Activated T-helper 2 cell treated with anti-CD3 and anti-CD28 coated beads, Interferon-gamma antibody, Interleukin-2, Interleukin-4, amounts not matched to agents 10 μg/mL and 5 μg/mL and 100 μg/mL, durations not matched to agents 14 hours and 24 hours and 36 hours (primary cell): Measurements from ENCODE around the gene PIK3CB. TPM values are rescaled to one million over a fixed set of nuclear protein-coding genes. Genes with fewer than 3 reads are reported as not detected.
"Not testable (repeated sequence)": the region's sequence is repeated elsewhere in the genome, so short reads cannot be mapped to it uniquely, and the experiment has no call there.

Experiments used
- DNase-seq: peaks from one replicate; pipeline ENCODE4 v3.0.0; 2021; ENCODE audit warnings: low spot score
- H3K27ac Mint-ChIP-seq: one replicate; pipeline ENCODE4 v1.8.0; 2021; ENCODE audit warnings: mixed read lengths
- H3K27me3 Mint-ChIP-seq: one replicate; pipeline ENCODE4 v1.8.0; 2021; ENCODE audit warnings: low read depth, mixed read lengths
- H3K36me3 Mint-ChIP-seq: one replicate; pipeline ENCODE4 v1.8.0; 2021; ENCODE audit warnings: low read depth, mixed read lengths
- H3K4me1 Mint-ChIP-seq: one replicate; pipeline ENCODE4 v1.8.0; 2021; ENCODE audit warnings: low read depth, mixed read lengths
- H3K4me3 Mint-ChIP-seq: one replicate; pipeline ENCODE4 v1.8.0; 2021; ENCODE audit warnings: low read depth, mild to moderate bottlenecking, moderate library complexity, mixed read lengths
- H3K9me3 Mint-ChIP-seq: one replicate; pipeline ENCODE4 v1.8.0; 2021; ENCODE audit warnings: mixed read lengths
- intact Hi-C: fragments of 100-400 bp; cut with micrococcal nuclease; formaldehyde crosslinking; loops from one replicate; pipeline ENCODE4 v1.15.1; 2023
- total RNA-seq: library from RNA; stranded (reverse); gene quantifications from 2 replicates; pipeline ENCODE4 v1.2.3, GENCODE V29; 2022

Gene PIK3CB
- total RNA-seq, 1 donor from 2014 or later, result 19.2 TPM

DNA sequence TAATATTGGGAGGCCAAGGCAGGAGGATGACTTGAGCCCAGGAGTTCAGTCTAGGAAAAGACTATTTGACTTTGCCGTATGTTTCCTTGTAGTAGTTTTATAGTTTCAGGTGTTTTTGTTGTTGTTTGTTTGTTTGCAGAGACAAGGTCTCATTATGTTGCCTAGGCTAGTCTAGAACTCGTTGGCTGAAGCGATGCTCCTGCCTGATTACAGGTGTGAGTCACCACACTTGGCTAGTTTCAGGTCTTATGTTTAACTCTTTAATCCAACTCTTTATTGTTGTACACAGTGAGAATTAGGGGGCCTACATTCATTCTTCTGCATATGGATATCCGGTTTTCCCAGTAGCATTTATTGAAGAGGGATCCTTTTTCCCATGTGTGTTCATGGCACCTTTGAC is 194.2 kb downstream of the PIK3CB start:
- no peak overlapping the region for H3K27ac Mint-ChIP-seq
- H3K27me3 Mint-ChIP-seq, result no peaks in the 10 kb centered on the region
- no peak for DNase-seq
- intact Hi-C loops, result no loop called here
- no peaks in the 10 kb centered on the region for H3K36me3 Mint-ChIP-seq
- H3K9me3 Mint-ChIP-seq, result peaks cover 25% of the 10 kb centered on the region
- H3K4me3 Mint-ChIP-seq, result no peak overlapping the region
- no peaks in the 10 kb centered on the region for H3K4me1 Mint-ChIP-seq

DNA sequence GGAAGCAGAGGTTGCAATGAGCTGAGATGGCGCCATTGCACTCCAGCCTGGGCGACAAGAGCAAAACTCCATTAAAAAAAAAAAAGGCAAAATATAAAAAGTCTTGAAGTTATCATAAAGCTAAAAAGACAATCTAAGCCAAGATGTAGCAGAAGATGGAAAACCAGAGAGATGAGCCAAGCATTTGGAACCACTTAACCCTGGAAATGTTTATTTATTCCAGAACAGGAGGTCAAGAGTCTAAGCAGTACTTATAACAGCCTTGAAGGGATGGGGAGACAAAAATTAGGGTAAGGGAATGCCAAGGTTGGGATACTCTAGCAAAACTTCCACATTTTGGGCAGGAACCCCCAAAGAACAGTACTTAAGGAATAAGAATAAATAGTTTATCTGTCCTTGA is 196.1 kb downstream of the PIK3CB start:
- no peaks in the 10 kb centered on the region for H3K4me1 Mint-ChIP-seq
- H3K4me3 Mint-ChIP-seq, result no peak overlapping the region
- H3K27ac Mint-ChIP-seq, result no peak overlapping the region
- intact Hi-C loops, result no loop called here
- H3K36me3 Mint-ChIP-seq, result no peaks in the 10 kb centered on the region
- no peak for DNase-seq
- H3K9me3 Mint-ChIP-seq, result peaks cover 11% of the 10 kb centered on the region
- no peaks in the 10 kb centered on the region for H3K27me3 Mint-ChIP-seq

DNA sequence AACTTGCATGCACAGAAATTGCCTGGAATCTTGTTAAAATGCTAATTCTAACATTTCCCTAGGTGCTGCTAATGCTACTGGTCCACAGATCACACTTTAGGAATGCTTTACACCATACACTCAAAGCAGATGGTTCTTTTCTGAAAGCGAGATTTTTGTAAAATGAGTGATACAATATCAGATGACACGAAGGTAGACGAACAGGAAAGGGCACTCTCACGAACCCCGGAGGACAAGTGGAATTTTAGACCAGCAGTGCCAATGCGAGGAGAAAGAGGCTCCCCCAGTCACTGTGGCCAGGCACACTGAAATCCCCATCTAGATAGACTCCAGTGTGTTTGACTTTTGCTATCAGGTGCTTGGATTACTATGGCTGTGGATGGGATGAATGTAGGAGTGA is 205.2 kb downstream of the PIK3CB start:
- no peaks in the 10 kb centered on the region for H3K9me3 Mint-ChIP-seq
- no peaks in the 10 kb centered on the region for H3K4me1 Mint-ChIP-seq
- no peak overlapping the region for H3K27ac Mint-ChIP-seq
- no peak overlapping the region for H3K4me3 Mint-ChIP-seq
- DNase-seq, result no peak
- intact Hi-C loops, result no loop called here
- H3K36me3 Mint-ChIP-seq, result no peaks in the 10 kb centered on the region
- H3K27me3 Mint-ChIP-seq, result no peaks in the 10 kb centered on the region

DNA sequence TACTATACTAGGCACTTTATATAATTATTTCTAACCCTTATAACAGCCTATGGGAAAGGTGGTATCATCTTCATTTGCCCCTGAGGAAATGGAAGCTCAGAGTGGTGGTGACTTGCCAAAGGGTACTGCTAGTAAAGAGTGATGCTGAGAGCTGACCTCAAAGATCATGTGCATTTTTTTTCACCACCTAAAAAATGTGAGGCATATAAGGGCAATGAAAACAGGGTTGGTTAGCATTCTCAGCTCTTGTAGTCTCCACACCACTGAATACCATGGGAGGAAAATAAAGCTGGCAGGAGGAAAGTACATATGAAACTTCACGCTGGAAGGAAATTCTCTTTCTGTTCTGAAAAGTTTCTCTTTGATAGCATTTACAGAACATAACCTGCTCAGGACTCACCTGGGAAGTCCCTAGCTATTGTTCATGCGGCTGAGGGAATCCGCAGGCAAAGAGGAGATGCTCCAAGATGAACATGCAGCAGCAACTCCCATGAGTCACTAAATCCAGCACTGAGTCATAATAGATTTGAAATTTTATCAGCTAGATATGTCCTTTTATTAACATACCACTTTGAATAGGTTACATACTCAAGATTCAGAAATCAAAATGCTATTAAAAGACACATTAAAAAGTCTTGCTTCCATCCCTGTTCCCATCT is 208.9 kb downstream of the PIK3CB start:
- no peak for DNase-seq
- no peak overlapping the region for H3K4me3 Mint-ChIP-seq
- no peaks in the 10 kb centered on the region for H3K36me3 Mint-ChIP-seq
- H3K4me1 Mint-ChIP-seq, result no peaks in the 10 kb centered on the region
- intact Hi-C loops, result no loop called here
- no peak overlapping the region for H3K27ac Mint-ChIP-seq
- no peaks in the 10 kb centered on the region for H3K27me3 Mint-ChIP-seq
- no peaks in the 10 kb centered on the region for H3K9me3 Mint-ChIP-seq

DNA sequence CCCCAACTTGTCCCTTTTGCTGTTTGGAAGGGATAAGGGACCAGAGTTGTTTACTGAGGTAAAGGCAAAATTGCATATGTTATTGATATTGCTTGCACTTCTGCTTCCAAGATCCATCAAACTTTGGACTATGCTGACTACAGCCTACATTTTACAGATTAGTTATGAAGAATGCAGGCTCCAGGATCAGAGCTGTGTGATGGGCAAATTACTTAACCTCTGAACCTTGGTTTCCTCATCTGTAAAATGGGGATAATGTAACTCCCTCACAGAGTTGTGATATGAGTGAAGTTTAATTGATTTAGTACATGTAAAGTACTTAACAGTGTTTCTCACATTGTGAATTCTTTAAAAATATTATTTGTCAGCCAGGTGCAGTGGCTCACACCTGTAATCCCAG is 210.2 kb downstream of the PIK3CB start:
- no peaks in the 10 kb centered on the region for H3K9me3 Mint-ChIP-seq
- intact Hi-C loops, result no loop called here
- DNase-seq, result no peak
- no peak overlapping the region for H3K27ac Mint-ChIP-seq
- no peaks in the 10 kb centered on the region for H3K4me1 Mint-ChIP-seq
- H3K36me3 Mint-ChIP-seq, result no peaks in the 10 kb centered on the region
- H3K4me3 Mint-ChIP-seq, result no peak overlapping the region
- H3K27me3 Mint-ChIP-seq, result peaks cover 4% of the 10 kb centered on the region

DNA sequence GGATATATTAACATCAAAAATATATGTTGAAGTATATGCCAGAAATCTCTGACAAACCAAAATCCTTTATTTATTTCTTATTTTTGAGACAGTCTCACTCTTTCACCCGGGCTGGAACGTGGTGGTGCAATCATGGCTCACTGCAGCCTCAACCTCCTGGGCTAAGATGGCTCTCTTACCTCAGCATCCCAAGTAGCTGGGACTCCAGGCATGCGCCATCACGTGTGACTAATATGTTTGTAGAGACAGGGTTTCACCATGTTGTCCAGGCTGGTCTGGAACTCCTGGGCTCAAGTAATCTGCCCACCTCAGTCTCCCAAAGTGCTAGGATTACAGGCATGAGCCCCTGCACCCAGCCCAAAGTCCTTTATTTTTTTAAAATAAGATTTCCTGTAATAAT is 214.3 kb downstream of the PIK3CB start:
- intact Hi-C loops, result no loop called here
- Mint-ChIP-seq H3K27me3 (peaks cover 17% of the 10 kb centered on the region), H3K4me1 (no peaks in the 10 kb centered on the region), H3K36me3 (no peaks in the 10 kb centered on the region), H3K9me3 (no peaks in the 10 kb centered on the region), H3K27ac (no peak overlapping the region), H3K4me3 (no peak overlapping the region)
- DNase-seq, result no peak

DNA sequence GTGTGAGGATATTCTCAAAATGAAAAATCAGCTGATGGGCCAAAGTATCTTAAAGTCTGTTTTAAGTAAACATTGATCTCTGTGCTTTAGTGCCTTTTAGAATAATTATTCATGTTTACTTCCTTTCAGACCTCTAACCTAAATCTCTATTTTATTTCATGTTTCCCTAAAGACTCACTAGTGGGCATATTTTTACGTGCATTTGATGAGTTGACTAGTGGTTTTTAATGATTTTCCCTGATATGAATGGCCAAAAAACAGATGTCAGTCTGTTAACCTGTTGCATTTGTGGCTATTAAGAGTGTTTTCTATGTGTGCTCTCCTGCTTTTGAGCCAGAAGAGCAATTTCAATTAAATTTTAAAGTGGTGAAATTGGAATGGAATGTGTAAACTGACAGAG is 219.3 kb downstream of the PIK3CB start:
- Mint-ChIP-seq H3K27ac (no peak overlapping the region), H3K36me3 (no peaks in the 10 kb centered on the region), H3K27me3 (peaks cover 17% of the 10 kb centered on the region), H3K4me1 (peaks cover 1% of the 10 kb centered on the region), H3K4me3 (no peak overlapping the region), H3K9me3 (no peaks in the 10 kb centered on the region)
- DNase-seq, result no peak
- intact Hi-C loops, result no loop called here

DNA sequence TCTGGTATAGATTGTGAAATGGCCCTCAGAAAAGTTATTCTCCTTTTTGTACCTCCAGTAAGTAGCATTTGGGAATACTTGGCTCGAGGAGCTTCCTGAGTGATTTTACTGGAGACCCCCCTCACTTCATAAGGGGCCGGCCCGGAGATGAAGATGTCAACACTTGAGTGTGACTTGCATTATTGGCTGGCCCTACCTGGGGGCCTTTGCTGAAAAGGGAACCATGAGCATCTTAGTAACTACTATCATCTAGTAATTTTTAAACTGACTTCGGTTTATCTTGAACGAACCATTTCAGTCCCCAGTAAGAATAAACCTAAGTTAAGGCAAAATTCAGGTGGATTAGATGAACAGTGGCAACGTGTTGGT is 224.8 kb downstream of the PIK3CB start:
- no peaks in the 10 kb centered on the region for H3K9me3 Mint-ChIP-seq
- intact Hi-C loops, result loop anchor here (1.0 kb wide), 1 partner anchor 16 kb away; the partner anchor contains the start of gene CEP70
- peak overlapping the region; percentile 89 for H3K4me3 Mint-ChIP-seq
- DNase-seq, result no peak
- peak overlapping the region; percentile 91 for H3K27ac Mint-ChIP-seq
- H3K4me1 Mint-ChIP-seq, result peaks cover 7% of the 10 kb centered on the region
- H3K27me3 Mint-ChIP-seq, result no peaks in the 10 kb centered on the region
- H3K36me3 Mint-ChIP-seq, result no peaks in the 10 kb centered on the region

DNA sequence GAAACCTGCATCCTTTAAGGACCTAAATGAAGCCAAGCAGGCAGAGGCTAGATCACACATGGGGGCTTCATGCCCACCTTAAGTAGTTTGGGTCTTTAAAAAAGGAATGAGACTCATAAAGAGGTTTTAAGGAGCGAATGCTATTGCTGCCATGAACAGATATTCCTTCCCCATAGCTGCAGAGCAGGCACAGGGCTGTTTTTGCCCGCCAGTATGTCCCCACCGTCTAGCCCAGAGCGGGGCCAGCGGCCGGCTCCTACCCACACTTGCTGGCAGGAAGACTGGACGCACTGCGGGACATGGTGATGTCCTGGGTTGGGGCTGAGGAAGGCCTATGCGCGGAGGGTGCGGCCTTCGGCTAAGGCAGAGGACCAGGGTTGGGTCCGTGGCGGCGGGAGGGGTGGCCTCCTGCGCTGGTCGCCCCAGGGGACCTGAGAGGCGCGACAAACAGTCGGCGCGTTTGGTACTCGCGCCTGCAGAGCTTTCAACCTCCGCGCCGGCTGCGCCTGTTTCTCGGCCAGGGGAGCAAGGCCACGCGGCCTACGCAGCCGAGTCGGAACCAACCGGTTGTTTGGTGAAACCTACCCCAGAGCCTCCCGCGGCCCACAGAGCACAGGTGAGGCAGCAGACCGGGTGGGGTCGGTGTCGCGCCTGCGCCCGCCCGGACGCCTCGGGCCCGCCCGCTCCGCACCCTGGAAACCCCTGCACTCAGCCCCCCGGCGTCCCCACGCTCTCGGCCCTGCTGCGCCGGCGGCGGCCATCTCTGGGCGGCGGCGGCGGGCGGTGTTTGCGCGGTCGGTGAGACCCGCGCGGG is 226.2 kb downstream of the PIK3CB start, which contains the start of gene FAIM:
TSS of gene FAIM (plus strand) at position 450 of the 814 bp plus-strand sequence. CDS start 10,956 bp downstream, outside the sequence.
- H3K4me1 Mint-ChIP-seq, result peaks cover 7% of the 10 kb centered on the region
- intact Hi-C loops, result loop anchor here (1.0 kb wide), 1 partner anchor 14 kb away; the partner anchor contains the start of gene CEP70
- H3K9me3 Mint-ChIP-seq, result no peaks in the 10 kb centered on the region
- H3K4me3 Mint-ChIP-seq, result peak within 1 kb of the TSS; percentile 89
- H3K27me3 Mint-ChIP-seq, result no peaks in the 10 kb centered on the region
- peak; percentile 57 for DNase-seq
- H3K36me3 Mint-ChIP-seq, result peaks cover 5% of the 10 kb centered on the region
- H3K27ac Mint-ChIP-seq, result peak within 1 kb of the TSS; percentile 91

DNA sequence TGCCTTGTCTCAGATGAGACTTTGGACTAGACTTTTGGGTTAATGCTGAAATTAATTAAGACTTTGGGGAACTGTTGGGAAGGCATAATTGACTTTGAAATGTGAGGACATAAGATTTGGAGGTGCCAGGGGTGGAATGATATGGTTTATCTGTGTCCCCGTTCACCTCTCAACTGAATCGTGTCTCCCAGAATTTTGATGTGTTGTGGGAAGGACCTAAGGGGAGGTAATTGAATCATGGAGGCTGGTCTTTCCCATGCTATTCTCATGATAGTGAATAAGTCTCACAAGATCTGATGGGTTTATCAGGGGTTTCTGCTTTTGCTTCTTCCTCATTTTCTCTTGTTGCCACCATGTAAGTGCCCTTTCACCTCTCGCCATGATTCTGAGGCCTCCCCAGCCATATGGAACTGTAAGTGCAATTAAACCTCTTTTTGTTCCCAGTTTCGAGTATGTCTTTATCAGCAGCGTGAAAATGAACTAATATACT is 230.6 kb downstream of the PIK3CB start:
- H3K4me1 Mint-ChIP-seq, DNase-seq, intact Hi-C loops, H3K36me3 Mint-ChIP-seq, H3K27ac Mint-ChIP-seq, H3K4me3 Mint-ChIP-seq, H3K27me3 Mint-ChIP-seq: not testable (repeated sequence)
- peaks cover 18% of the 10 kb centered on the region for H3K9me3 Mint-ChIP-seq

Other genes starting within 250 kb of the PIK3CB start
- gene CEP70, start 240.7 kb downstream of the PIK3CB start, total RNA-seq, result 7.2 and 7.7 TPM in 2 replicates
- gene FAIM, start 226.2 kb downstream of the PIK3CB start, total RNA-seq, result 3.1 and 3.7 TPM in 2 replicates
- gene FOXL2, start 112.2 kb upstream of the PIK3CB start, total RNA-seq, result not detected in 2 replicates
- gene FOXL2NB, start 112.3 kb upstream of the PIK3CB start, total RNA-seq, result not detected in 2 replicates
- not detected in 2 replicates for gene PRR23A, start 171.3 kb upstream of the PIK3CB start, total RNA-seq
- not detected in 2 replicates for gene PRR23B, start 186.0 kb upstream of the PIK3CB start, total RNA-seq
- gene PRR23C, start 210.0 kb upstream of the PIK3CB start, total RNA-seq, result not detected in 2 replicates